Kidney epithelial cell (primary cell): ENCODE data around the gene MYCBPAP. TPM values are rescaled to one million over a fixed set of nuclear protein-coding genes. Genes with fewer than 3 reads are reported as not detected.

Source experiments
- DNase-seq: peaks from one replicate; pipeline ENCODE4 v3.0.0-alpha.2; 2010; ENCODE audit warnings: low read depth
- H3K27me3 ChIP-seq: 2 replicates; pipeline ENCODE4 v1.6.0; 2011; ENCODE audit warnings: low read length; ENCODE audit not compliant: control insufficient read depth, insufficient read depth
- H3K36me3 ChIP-seq: 2 replicates; pipeline ENCODE4 v1.5.1; 2011; ENCODE audit warnings: low read length; ENCODE audit not compliant: control insufficient read depth, insufficient read depth
- H3K4me3 ChIP-seq: 2 replicates; pipeline ENCODE4 v1.5.1; 2011; ENCODE audit warnings: low read depth, mild to moderate bottlenecking, control low read depth, low read length
- total RNA-seq: library from RNA; depleted of rRNA; stranded (reverse); fragments of >200 nt; gene quantifications from 2 replicates; pipeline ENCODE4 v1.2.3, GENCODE V29; 2015
- TF ChIP-seq, protein P1 (sequence below): IDR thresholded peaks from 2 replicates; pipeline ENCODE4 v1.5.1; 2011; ENCODE audit warnings: mild to moderate bottlenecking, moderate library complexity, low read length, control low read depth, inconsistent platforms; ENCODE audit not compliant: insufficient read depth, poor library complexity, severe bottlenecking

The MYCBPAP gene, protein sequence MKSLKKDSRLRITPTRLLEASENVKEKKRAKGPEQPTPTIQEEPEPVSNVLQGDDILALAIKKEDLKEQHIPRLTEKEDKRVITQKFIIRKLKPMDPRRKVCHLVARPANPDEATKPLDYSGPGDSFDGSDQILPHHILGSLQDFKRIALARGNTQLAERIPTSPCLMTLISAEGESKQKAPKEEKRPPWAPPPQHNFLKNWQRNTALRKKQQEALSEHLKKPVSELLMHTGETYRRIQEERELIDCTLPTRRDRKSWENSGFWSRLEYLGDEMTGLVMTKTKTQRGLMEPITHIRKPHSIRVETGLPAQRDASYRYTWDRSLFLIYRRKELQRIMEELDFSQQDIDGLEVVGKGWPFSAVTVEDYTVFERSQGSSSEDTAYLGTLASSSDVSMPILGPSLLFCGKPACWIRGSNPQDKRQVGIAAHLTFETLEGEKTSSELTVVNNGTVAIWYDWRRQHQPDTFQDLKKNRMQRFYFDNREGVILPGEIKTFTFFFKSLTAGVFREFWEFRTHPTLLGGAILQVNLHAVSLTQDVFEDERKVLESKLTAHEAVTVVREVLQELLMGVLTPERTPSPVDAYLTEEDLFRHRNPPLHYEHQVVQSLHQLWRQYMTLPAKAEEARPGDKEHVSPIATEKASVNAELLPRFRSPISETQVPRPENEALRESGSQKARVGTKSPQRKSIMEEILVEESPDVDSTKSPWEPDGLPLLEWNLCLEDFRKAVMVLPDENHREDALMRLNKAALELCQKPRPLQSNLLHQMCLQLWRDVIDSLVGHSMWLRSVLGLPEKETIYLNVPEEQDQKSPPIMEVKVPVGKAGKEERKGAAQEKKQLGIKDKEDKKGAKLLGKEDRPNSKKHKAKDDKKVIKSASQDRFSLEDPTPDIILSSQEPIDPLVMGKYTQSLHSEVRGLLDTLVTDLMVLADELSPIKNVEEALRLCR
- total RNA-seq = 0.14 and 0.50 TPM in 2 replicates

DNA sequence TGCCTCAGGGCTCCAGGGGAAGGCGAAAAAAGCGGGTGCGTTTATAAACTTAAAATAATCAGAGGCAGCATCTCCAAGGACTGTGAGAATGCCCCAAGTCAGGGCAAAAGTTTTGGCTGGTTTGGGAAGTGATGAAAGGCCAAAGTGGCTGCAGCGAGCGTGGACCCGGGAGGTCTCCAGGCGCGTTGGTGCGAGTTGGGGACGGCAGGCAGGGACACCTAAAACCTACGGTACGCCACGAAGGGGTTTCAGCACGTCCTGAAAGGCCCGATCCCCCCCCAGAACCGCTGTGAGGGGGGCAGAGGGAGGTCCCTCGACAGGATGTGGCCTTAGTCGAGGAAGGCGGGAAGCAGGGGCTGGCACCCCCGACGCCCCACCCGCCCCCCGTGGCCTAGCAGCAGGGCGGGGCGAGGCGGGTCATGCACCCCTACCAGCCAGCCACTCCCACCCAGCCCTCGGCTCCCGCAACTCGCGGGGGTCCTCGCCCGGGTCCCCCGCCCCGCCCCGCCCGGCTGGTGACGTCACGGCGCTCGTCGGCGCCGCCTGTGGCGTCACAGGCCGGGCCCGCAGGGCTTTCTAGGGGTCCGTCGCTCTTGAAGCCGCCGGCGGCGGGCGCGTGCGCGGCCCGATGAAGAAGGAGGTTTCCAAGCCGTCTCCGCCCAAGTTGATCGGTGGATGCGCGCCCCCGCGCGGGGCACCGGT is at the start of gene MYCBPAP:
Gene MYCBPAP, plus strand, starts transcription at position 569 of the 702 bp plus-strand sequence. CDS start 236 bp downstream, outside the sequence.
- H3K27me3 ChIP-seq = no peaks in the 10 kb centered on the region
- peak within 1 kb of the TSS; percentile 38 for H3K4me3 ChIP-seq
- no peak for DNase-seq
- no peaks in the 10 kb centered on the region for H3K36me3 ChIP-seq
- TF ChIP-seq, protein P1, sequence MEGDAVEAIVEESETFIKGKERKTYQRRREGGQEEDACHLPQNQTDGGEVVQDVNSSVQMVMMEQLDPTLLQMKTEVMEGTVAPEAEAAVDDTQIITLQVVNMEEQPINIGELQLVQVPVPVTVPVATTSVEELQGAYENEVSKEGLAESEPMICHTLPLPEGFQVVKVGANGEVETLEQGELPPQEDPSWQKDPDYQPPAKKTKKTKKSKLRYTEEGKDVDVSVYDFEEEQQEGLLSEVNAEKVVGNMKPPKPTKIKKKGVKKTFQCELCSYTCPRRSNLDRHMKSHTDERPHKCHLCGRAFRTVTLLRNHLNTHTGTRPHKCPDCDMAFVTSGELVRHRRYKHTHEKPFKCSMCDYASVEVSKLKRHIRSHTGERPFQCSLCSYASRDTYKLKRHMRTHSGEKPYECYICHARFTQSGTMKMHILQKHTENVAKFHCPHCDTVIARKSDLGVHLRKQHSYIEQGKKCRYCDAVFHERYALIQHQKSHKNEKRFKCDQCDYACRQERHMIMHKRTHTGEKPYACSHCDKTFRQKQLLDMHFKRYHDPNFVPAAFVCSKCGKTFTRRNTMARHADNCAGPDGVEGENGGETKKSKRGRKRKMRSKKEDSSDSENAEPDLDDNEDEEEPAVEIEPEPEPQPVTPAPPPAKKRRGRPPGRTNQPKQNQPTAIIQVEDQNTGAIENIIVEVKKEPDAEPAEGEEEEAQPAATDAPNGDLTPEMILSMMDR = peak; percentile 3

DNA sequence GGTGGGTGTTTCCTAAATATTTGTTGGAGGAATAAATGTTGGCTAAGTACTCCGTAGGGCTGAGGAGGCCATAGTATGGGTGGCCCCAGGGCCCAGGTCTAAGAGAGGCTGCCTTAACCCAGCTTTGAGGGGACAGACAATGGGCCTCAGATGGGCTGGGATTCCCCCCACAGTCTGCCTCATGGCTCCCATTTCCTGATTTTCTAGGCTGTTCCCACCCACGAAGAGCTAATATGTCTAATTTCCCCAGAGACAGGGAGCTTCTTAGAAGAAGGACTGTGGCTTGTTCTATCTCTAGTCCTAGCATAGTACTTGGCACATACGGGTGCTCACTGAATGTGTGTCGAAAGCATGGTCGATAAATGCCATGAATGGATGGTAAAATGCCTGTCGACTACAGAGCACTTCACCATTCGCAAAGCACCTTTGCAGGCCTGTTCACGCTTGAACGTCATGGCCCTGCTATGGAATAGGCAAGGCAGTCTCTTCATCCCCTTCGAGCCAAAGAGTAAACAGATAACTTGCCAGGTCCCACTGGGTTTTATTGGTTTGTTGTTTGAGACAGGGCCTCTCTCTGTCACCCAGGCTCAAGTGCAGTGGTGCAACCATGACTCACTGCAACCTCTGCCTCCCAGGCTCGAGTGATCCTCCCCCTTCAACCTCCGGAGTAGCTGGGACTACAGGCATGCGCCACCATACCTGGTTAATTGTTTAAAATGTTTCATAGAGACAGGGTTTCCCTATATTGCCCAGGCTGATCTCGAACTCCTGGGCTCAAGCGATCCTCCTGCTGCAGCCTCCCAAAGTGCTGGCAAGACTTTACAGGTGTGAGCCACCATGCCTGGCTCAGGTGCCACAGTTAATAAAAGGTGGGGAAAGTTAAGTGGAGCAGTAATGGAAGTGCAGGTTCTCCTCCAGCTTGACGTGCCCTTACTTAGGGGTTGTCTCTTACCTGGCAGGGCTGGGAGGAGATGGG is 49.2 kb upstream of the MYCBPAP start:
- no peaks in the 10 kb centered on the region for H3K36me3 ChIP-seq
- no peaks in the 10 kb centered on the region for H3K27me3 ChIP-seq
- no peak for DNase-seq
- H3K4me3 ChIP-seq = no peak overlapping the region
- TF ChIP-seq, protein P1 = no peak

DNA sequence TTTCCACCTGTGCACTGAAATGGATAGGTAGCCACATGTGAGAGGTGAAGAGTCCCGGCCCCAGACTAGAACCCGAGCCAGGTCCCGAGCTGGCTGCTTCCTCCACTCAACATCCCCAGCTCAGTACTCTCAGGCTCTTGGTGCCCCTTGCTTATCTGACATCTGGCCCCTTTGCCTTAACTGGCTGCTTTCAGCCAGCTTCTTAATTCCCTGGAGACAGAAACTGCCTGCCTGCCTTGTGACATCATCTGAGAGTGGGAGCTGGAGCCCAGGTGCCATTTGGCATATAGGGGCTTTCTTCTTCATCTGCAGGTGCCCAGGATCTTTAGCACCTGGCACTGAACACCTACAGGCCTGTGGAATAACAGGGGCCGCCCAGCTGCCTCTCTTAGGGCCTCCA is 48.5 kb upstream of the MYCBPAP start:
- Histone ChIP-seq H3K36me3 (no peaks in the 10 kb centered on the region), H3K4me3 (no peak overlapping the region), H3K27me3 (no peaks in the 10 kb centered on the region)
- DNase-seq = no peak
- TF ChIP-seq, protein P1 = no peak

DNA sequence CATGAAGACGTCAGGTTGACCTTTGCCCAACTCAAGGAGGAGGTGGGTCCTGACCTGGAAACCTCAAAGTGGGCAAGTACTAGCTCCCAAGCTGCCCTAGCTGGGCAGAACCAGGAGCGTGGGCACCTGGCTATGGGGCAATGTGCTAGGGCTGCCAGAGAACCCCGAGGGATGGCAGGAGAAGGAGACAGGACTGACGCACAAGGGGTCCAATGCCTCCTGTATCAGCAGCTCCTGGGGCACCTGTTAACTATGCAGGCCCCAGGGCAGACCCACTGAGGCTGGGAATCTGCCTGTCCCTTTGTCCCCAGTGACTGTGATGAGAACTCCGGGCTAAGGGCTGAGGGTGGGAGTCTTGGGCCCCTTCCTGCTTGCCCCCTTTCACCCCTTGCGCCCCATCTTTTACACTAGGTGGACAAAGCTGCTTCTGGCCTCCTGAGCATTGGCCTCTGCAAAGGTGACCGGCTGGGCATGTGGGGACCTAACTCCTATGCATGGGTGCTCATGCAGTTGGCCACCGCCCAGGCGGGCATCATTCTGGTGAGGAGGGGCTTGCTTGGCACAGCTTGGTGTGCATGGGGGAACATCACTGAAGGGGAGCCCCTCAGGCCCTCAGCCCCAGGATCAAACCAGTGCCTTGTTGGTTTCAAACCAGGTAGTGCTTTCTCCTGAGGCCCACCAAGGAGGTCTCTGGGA is 47.3 kb upstream of the MYCBPAP start:
- TF ChIP-seq, protein P1 = no peak
- no peaks in the 10 kb centered on the region for H3K36me3 ChIP-seq
- no peaks in the 10 kb centered on the region for H3K27me3 ChIP-seq
- H3K4me3 ChIP-seq = no peak overlapping the region
- DNase-seq = no peak
